ENCODE results near the gene AGBL2.

GRCh38 chr11:47714554-47715081, 551 bp downstream of the AGBL2 start:
- TF ChIP-seq EP300 (IDR thresholded peaks at IDR 0.05) (no peak), CTCF (IDR thresholded peaks at IDR 0.05) (no peak)

Data from suprapubic skin (tissue), 3 donors.